ENCODE measurements around the gene YPEL2.
A peak's percentile ranks its signal among the peaks of the same experiment; 100 is the strongest.

YPEL2 gene

GRCh38 chr17:59357929-59358328 is 26.5 kb downstream of the YPEL2 start (continued):
- TF ChIP-seq, protein P1, sequence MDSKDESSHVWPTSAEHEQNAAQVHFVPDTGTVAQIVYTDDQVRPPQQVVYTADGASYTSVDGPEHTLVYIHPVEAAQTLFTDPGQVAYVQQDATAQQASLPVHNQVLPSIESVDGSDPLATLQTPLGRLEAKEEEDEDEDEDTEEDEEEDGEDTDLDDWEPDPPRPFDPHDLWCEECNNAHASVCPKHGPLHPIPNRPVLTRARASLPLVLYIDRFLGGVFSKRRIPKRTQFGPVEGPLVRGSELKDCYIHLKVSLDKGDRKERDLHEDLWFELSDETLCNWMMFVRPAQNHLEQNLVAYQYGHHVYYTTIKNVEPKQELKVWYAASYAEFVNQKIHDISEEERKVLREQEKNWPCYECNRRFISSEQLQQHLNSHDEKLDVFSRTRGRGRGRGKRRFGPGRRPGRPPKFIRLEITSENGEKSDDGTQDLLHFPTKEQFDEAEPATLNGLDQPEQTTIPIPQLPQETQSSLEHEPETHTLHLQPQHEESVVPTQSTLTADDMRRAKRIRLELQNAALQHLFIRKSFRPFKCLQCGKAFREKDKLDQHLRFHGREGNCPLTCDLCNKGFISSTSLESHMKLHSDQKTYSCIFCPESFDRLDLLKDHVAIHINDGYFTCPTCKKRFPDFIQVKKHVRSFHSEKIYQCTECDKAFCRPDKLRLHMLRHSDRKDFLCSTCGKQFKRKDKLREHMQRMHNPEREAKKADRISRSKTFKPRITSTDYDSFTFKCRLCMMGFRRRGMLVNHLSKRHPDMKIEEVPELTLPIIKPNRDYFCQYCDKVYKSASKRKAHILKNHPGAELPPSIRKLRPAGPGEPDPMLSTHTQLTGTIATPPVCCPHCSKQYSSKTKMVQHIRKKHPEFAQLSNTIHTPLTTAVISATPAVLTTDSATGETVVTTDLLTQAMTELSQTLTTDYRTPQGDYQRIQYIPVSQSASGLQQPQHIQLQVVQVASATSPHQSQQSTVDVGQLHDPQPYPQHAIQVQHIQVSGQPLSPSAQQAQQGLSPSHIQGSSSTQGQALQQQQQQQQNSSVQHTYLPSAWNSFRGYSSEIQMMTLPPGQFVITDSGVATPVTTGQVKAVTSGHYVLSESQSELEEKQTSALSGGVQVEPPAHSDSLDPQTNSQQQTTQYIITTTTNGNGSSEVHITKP (tag by site-specific recombination; IDR thresholded peaks at IDR 0.05), result peak; percentile 48; the same call in 1 of the 2 replicates
- TF ChIP-seq ZNF404 (tag by site-specific recombination; IDR thresholded peaks at IDR 0.05) (no peak), SCRT1 (tag by site-specific recombination; IDR thresholded peaks at IDR 0.05; ENCODE audit: borderline replicate concordance) (no peak)

- CTCF ChIA-PET, result interaction anchor here (2.0 kb wide), 1 partner anchor 32 kb away, joined by 10 read pairs; no protein-coding TSS in a partner anchor
- Histone ChIP-seq H3K9me3 (ENCODE audit: control insufficient read depth, insufficient read depth, low read depth, low read length) (no peaks in the 10 kb centered on the region), H3K4me3 (ENCODE audit: low read depth, low read length) (no peak overlapping the region), H3K4me1 (ENCODE audit: control insufficient read depth, insufficient read depth, low read length) (peaks cover 31% of the 10 kb centered on the region), H3K27ac (ENCODE audit: extremely low read depth, low read depth, low read length) (peak overlapping the region; percentile 12; the same call in 1 of the 2 replicates), H3K36me3 (ENCODE audit: control insufficient read depth in 2 of 2, insufficient read depth in 1 of 2, low read length in 2 of 2) (no peaks in the 10 kb centered on the region; a peak in 1 of 3 replicates)
- TF ChIP-seq ZNF24 (tag by site-specific recombination; IDR thresholded peaks at IDR 0.05), result no peak
- no peak for TF ChIP-seq KLF9 (tag by site-specific recombination; IDR thresholded peaks at IDR 0.05; ENCODE audit: low read depth)
- TF ChIP-seq ZNF133 (tag by site-specific recombination; IDR thresholded peaks at IDR 0.05), result no peak
- TF ChIP-seq PRDM6 (tag by site-specific recombination; IDR thresholded peaks at IDR 0.05), result 0 out of 2 replicates have a peak, but pooled peaks have one; percentile 16
- no peak for TF ChIP-seq REPIN1 (tag by site-specific recombination; IDR thresholded peaks at IDR 0.05; ENCODE audit: low read depth)
- TF ChIP-seq ZEB2 (tag by site-specific recombination; IDR thresholded peaks at IDR 0.05), result 0 out of 2 replicates have a peak, but pooled peaks have one; percentile 14
- TF ChIP-seq ZNF837 (tag by site-specific recombination; IDR thresholded peaks at IDR 0.05), result no peak
- TF ChIP-seq, protein P2, sequence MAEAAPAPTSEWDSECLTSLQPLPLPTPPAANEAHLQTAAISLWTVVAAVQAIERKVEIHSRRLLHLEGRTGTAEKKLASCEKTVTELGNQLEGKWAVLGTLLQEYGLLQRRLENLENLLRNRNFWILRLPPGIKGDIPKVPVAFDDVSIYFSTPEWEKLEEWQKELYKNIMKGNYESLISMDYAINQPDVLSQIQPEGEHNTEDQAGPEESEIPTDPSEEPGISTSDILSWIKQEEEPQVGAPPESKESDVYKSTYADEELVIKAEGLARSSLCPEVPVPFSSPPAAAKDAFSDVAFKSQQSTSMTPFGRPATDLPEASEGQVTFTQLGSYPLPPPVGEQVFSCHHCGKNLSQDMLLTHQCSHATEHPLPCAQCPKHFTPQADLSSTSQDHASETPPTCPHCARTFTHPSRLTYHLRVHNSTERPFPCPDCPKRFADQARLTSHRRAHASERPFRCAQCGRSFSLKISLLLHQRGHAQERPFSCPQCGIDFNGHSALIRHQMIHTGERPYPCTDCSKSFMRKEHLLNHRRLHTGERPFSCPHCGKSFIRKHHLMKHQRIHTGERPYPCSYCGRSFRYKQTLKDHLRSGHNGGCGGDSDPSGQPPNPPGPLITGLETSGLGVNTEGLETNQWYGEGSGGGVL (tag by site-specific recombination; IDR thresholded peaks at IDR 0.05), result no peak
- no peak for TF ChIP-seq ZNF747 (tag by site-specific recombination; IDR thresholded peaks at IDR 0.05)
- no peak for TF ChIP-seq ZNF362 (tag by site-specific recombination; IDR thresholded peaks at IDR 0.05)
- TF ChIP-seq SP2 (tag by site-specific recombination; IDR thresholded peaks at IDR 0.05), result no peak
- TF ChIP-seq ZBTB20 (tag by site-specific recombination; IDR thresholded peaks at IDR 0.05), result no peak
- TF ChIP-seq ZNF571 (tag by site-specific recombination; IDR thresholded peaks at IDR 0.05), result no peak
- no peak for TF ChIP-seq ZNF423 (tag by site-specific recombination; IDR thresholded peaks at IDR 0.05)
- TF ChIP-seq ZNF114 (tag by site-specific recombination; IDR thresholded peaks at IDR 0.05), result no peak
- POLR2A ChIA-PET, result no interaction called here
These were observed 29.9 kb downstream of the YPEL2 start for GRCh38 chr17:59361386-59361785.

Data from HEK293 (cell line).